Measurements from ENCODE around the gene TMEM196. TPM values are rescaled to one million over a fixed set of nuclear protein-coding genes. Genes with fewer than 3 reads are reported as not detected.

Gene TMEM196
- total and polyA plus RNA-seq, 2 experiments from 2014 or later = 0.11 TPM; not detected in 1

GRCh38 chr7:19816128-19816527 is 42.7 kb upstream of the TMEM196 start:
- ATAC-seq (no peak), DNase-seq (ENCODE audit: low spot score) (no peak)
- Mint-ChIP-seq H3K36me3 (ENCODE audit: low read depth) (no peaks in the 10 kb centered on the region), H3K4me3 (no peak overlapping the region), H3K27me3 (ENCODE audit: insufficient read depth, low read depth, poor library complexity) (no peaks in the 10 kb centered on the region), H3K9me3 (no peaks in the 10 kb centered on the region), H3K27ac (no peak overlapping the region), H3K4me1 (peaks cover 6% of the 10 kb centered on the region; the same call in 2 of the 3 replicates)
- Histone ChIP-seq H3K9me2 (ENCODE audit: insufficient read depth) (no peaks in the 10 kb centered on the region), H3K27ac (ENCODE audit: low read depth) (no peak overlapping the region), H3K4me1 (ENCODE audit: insufficient read depth) (no peaks in the 10 kb centered on the region), H3F3A (replicated peaks; ENCODE audit: low read depth) (no peaks in the 10 kb centered on the region), H2AFZ (no peak overlapping the region), H3K36me3 (ENCODE audit: insufficient read depth) (no peaks in the 10 kb centered on the region), H3K4me3 (no peak overlapping the region), H4K20me1 (replicated peaks; ENCODE audit: insufficient read depth) (no peaks in the 10 kb centered on the region), H3K4me2 (no peak overlapping the region), H3K27me3 (ENCODE audit: insufficient read depth) (no peaks in the 10 kb centered on the region), H3K79me2 (replicated peaks; ENCODE audit: insufficient read depth) (no peaks in the 10 kb centered on the region)
- TF ChIP-seq POLR2AphosphoS5 (IDR thresholded peaks at IDR 0.05; ENCODE audit: low read depth) = no peak
- TF ChIP-seq ZNF462 (CRISPR knock-in tag; IDR thresholded peaks at IDR 0.05) = no peak
- TF ChIP-seq CREB1 (CRISPR knock-in tag; IDR thresholded peaks at IDR 0.05; ENCODE audit: low read depth) = no peak
- no peak for TF ChIP-seq NANOG (IDR thresholded peaks at IDR 0.05; ENCODE audit: borderline replicate concordance)
- TF ChIP-seq ETS1 (IDR thresholded peaks at IDR 0.05) = no peak
- no peak for TF ChIP-seq JUNB (IDR thresholded peaks at IDR 0.05; ENCODE audit: unreplicated experiment)
- no peak for TF ChIP-seq REST (IDR thresholded peaks at IDR 0.05; ENCODE audit: unreplicated experiment)
- TF ChIP-seq EZH2phosphoT487 (IDR thresholded peaks at IDR 0.05; ENCODE audit: unreplicated experiment) = no peak
- TF ChIP-seq CTCF (conservative IDR thresholded peaks at IDR 0.05; ENCODE audit: low read depth in 2 of 2) = no peak
- TF ChIP-seq STAT1 (IDR thresholded peaks at IDR 0.05; ENCODE audit: unreplicated experiment) = no peak
- TF ChIP-seq ZNF331 (CRISPR knock-in tag; IDR thresholded peaks at IDR 0.05; ENCODE audit: low read depth) = no peak
- no peak for TF ChIP-seq ZNF114 (CRISPR knock-in tag; IDR thresholded peaks at IDR 0.05)
- no peak for TF ChIP-seq EZH2 (IDR thresholded peaks at IDR 0.05; ENCODE audit: low read depth, unreplicated experiment)

All from GM23338 (cell line).